ENCODE measurements around the gene LRRC58. TPM values are rescaled to one million over a fixed set of nuclear protein-coding genes. Genes with fewer than 3 reads are reported as not detected.

The LRRC58 gene
- total and polyA plus RNA-seq, 2 of the 13 experiments (the other 11 are each of a cell fraction or from before 2014, with no cell fraction given) = 9.7 to 17.3 TPM

GRCh38 chr3:120284747-120285507, 64.2 kb downstream of the LRRC58 start, which contains the start of gene GPR156:
GPR156 (minus strand) TSS chr3:120285222; CDS start chr3:120244098, 41,124 bp downstream.
- Histone ChIP-seq H2AFZ (ENCODE audit: low read length) (no peak within 1 kb of the TSS), H4K20me1 (ENCODE audit: insufficient read depth, low read length) (no peaks in the 10 kb centered on the region), H3K36me3 (replicated peaks in 1 of 2; ENCODE audit: control insufficient read depth in 1 of 2, insufficient read depth in 2 of 2, low read length in 2 of 2) (no peaks in the 10 kb centered on the region), H3K4me3 (replicated peaks in 1 of 3; ENCODE audit: insufficient read depth in 1 of 3, low read depth in 2 of 3, low read length in 3 of 3) (no peak within 1 kb of the TSS; a peak in 2 of 6 replicates), H3K9ac (ENCODE audit: insufficient read depth, low read depth, low read length) (no peak within 1 kb of the TSS), H3K4me2 (ENCODE audit: low read depth, low read length) (peak within 1 kb of the TSS; percentile 36; the same call in 1 of the 2 replicates), H3K27me3 (ENCODE audit: control insufficient read depth in 1 of 2, insufficient read depth in 2 of 2, low read length in 2 of 2) (peaks cover 3 to 44% of the 10 kb centered on the region in 2 experiments), H3K27ac (ENCODE audit: extremely low read length, insufficient read depth, low read length) (no peak within 1 kb of the TSS), H3K79me2 (ENCODE audit: insufficient read depth, low read length) (no peaks in the 10 kb centered on the region), H3K4me1 (ENCODE audit: insufficient read depth, low read length) (no peaks in the 10 kb centered on the region), H3K9me3 (ENCODE audit: low read length) (no peaks in the 10 kb centered on the region)
- TF ChIP-seq RBM39 (IDR thresholded peaks at IDR 0.05; ENCODE audit: low read depth, low read length, poor library complexity, severe bottlenecking) (no peak), ZFP41 (CRISPR knock-in tag; IDR thresholded peaks at IDR 0.05; ENCODE audit: borderline replicate concordance) (no peak), TAF1 (CRISPR knock-in tag; IDR thresholded peaks at IDR 0.05) (no peak), ZNF552 (CRISPR knock-in tag; IDR thresholded peaks at IDR 0.05; ENCODE audit: borderline replicate concordance) (no peak), ZNF224 (CRISPR knock-in tag; IDR thresholded peaks at IDR 0.05) (no peak), TBL1XR1 (IDR thresholded peaks at IDR 0.05; ENCODE audit: borderline replicate concordance, low read length, partially characterized antibody) (no peak), SNAPC5 (CRISPR knock-in tag; IDR thresholded peaks at IDR 0.05; ENCODE audit: borderline replicate concordance) (no peak), SP2 (CRISPR knock-in tag; IDR thresholded peaks at IDR 0.05) (no peak), ZNF720 (CRISPR knock-in tag; IDR thresholded peaks at IDR 0.05) (no peak), NKX3-1 (CRISPR knock-in tag; IDR thresholded peaks at IDR 0.05) (no peak), ARID3A (IDR thresholded peaks at IDR 0.05; ENCODE audit: low read depth, low read length) (no peak)
- ChIA-PET CTCF (ENCODE audit: low intra/inter-chr PET ratio, low total read pairs) (no interaction called here), POLR2A (no interaction called here)
- DNase-seq (ENCODE audit: low spot score) (no peak), FAIRE-seq (no peak), ATAC-seq (peak; percentile 66)
- in situ Hi-C loops (cut with HindIII; ENCODE audit: extremely low pct_ligation_motif_present, low pct_unique_long_range_greater_than_20kb) (no loop called here), intact Hi-C loops (cut with micrococcal nuclease; ENCODE audit: unreplicated experiment) (no loop called here)
- no TSS peak for BruUV-seq (replicated peaks)
- WGBS (ENCODE audit: low lambda C conversion rate) = 59% methylated on average over 26 of the region's 72 CpGs

All from HepG2 (cell line).